Measurements from ENCODE around the gene ALDH16A1.

ALDH16A1 gene

DNA sequence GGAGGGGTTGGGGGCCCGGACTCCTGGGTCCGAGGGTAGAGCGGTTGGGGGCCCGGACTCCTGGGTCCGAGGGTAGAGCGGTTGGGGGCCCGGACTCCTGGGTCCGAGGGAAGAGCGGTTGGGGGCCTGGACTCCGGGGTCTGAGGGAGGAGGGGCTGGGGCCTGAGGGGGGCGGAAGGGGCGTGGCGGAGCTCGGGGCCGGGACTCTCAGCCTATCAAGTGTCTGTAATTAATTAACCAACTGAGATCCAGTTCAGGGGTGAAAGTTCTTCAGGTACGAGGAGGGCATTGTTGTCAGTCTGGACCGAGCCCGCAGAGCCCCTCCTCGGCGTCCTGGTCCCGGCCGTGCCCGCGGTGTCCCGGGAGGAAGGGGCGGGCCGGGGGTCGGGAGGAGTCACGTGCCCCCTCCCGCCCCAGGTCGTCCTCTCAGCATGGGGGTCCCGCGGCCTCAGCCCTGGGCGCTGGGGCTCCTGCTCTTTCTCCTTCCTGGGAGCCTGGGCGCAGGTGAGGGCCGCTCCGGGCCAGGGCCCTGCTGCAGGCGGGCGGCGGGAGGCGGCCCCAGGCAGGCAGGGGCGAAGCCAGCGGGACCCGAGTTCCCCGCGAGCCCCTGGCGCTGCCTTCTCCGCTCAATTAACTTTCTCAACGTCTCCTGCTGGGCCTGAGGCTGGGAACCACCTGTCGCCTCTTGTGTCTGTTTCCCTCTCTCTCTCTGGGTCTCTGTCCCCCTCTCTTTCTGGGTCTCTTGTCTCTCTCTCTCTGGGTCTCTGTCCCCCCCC, 60.1 kb downstream of the ALDH16A1 start:
- no peak for DNase-seq (ENCODE audit: low read depth in 2 of 2)

DNA sequence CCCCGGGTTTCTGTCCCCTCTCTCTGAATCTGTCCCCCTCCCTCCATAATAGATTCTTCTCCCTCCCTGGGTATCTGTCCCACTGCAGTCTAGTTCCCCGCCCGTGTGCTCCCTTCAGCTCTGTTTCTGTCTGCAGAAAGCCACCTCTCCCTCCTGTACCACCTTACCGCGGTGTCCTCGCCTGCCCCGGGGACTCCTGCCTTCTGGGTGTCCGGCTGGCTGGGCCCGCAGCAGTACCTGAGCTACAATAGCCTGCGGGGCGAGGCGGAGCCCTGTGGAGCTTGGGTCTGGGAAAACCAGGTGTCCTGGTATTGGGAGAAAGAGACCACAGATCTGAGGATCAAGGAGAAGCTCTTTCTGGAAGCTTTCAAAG, 60.7 kb downstream of the ALDH16A1 start:
- DNase-seq (ENCODE audit: low read depth in 2 of 2) = no peak

GRCh38 chr19:49514151-49514550, 61.1 kb downstream of the ALDH16A1 start:
- no peak for DNase-seq (ENCODE audit: low read depth in 2 of 2)

- no peak for DNase-seq (ENCODE audit: low read depth in 2 of 2)
Measured at GRCh38 chr19:49515767-49516166, 62.7 kb downstream of the ALDH16A1 start.

DNA sequence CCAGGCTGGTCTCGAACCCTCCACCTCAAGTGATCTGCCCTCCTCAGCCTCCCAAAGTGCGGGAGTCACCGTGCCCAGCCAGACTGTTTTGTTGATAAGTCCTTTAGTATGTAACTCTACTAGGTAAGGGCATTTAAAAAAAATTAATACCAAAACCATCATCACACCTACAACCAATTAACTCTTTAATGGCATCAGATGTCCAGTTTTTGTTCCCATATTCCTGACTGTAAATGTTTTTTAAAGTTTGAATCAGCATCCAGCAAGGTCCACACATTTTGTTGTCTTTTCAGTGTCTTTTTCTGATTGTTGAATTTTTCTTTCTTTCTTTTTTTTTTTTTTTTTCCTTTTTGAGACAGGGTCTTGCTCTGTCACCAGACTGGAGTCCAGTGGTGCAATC, 65.0 kb downstream of the ALDH16A1 start:
- no peak for DNase-seq (ENCODE audit: low read depth in 2 of 2)

Data from stimulated activated CD8-positive, alpha-beta memory T cell treated with anti-CD3 and anti-CD28 coated beads, Interleukin-2, amount 100 ng/mL, for 1 hour (primary cell).